Globus pallidus (tissue), 1 donor: ENCODE data around the gene MED15.
"Not testable (repeated sequence)": the region's sequence is repeated elsewhere in the genome, so short reads cannot be mapped to it uniquely, and the experiment has no call there.

Experiments
- DNase-seq: peaks from one replicate; pipeline ENCODE4 v3.0.0-alpha.2; 2015; ENCODE audit warnings: low spot score

Gene MED15

GRCh38 chr22:20532256-20532993 is 25.0 kb downstream of the MED15 start:
- no peak for DNase-seq

GRCh38 chr22:20533095-20533878 is 25.9 kb downstream of the MED15 start:
- no peak for DNase-seq

- peak; percentile 78 for DNase-seq
These were observed 26.5 kb downstream of the MED15 start for GRCh38 chr22:20533879-20534265.

- DNase-seq, result no peak
These were observed 29.3 kb downstream of the MED15 start for GRCh38 chr22:20536590-20537324.

GRCh38 chr22:20537325-20537756 is 29.9 kb downstream of the MED15 start:
- no peak for DNase-seq

- no peak for DNase-seq
These were observed 30.6 kb downstream of the MED15 start for GRCh38 chr22:20537983-20538382.

- not testable (repeated sequence) for DNase-seq
These were observed 31.5 kb downstream of the MED15 start for GRCh38 chr22:20538875-20539274.

GRCh38 chr22:20542055-20542454 is 34.6 kb downstream of the MED15 start:
- DNase-seq, result no peak

- DNase-seq, result no peak
These were observed 35.3 kb downstream of the MED15 start for GRCh38 chr22:20542736-20543135.

- not testable (repeated sequence) for DNase-seq
These were observed 37.9 kb downstream of the MED15 start for GRCh38 chr22:20545318-20545634.

- no peak for DNase-seq
These were observed 38.5 kb downstream of the MED15 start for GRCh38 chr22:20545681-20546521.

GRCh38 chr22:20546541-20546950 is 39.1 kb downstream of the MED15 start:
- no peak for DNase-seq

- no peak for DNase-seq
These were observed 39.6 kb downstream of the MED15 start for GRCh38 chr22:20547029-20547428.

- no peak for DNase-seq
These were observed 41.4 kb downstream of the MED15 start for GRCh38 chr22:20548806-20549205.

GRCh38 chr22:20549232-20549841 is 41.9 kb downstream of the MED15 start:
- DNase-seq, result no peak

- DNase-seq, result no peak
These were observed 42.8 kb downstream of the MED15 start for GRCh38 chr22:20550057-20550817.

- DNase-seq, result peak; percentile 58
These were observed 43.7 kb downstream of the MED15 start for GRCh38 chr22:20550851-20551744.

GRCh38 chr22:20551805-20552442 is 44.5 kb downstream of the MED15 start:
- DNase-seq, result peak; percentile 78
